Keratinocyte (primary cell): ENCODE results near the gene PDE1C.

Experiments
- CTCF ChIP-seq, 3 experiments: IDR thresholded peaks in 1 of 3; conservative IDR thresholded peaks in 1 of 3; optimal IDR thresholded peaks in 1 of 3; 2 replicates in 2 of 3; 3 replicates in 1 of 3; pipeline versions ENCODE3 to v1.5.1; 2011; ENCODE audit warnings: low read length in 3 of 3, mild to moderate bottlenecking in 3 of 3, moderate library complexity in 2 of 3, control low read depth in 1 of 3, inconsistent platforms in 1 of 3; ENCODE audit not compliant: insufficient read depth in 2 of 3; ENCODE audit errors: extremely low read depth in 1 of 3
- EZH2 ChIP-seq: IDR thresholded peaks from one replicate; pipeline ENCODE4 v1.6.1; 2012; ENCODE audit warnings: inconsistent platforms, mild to moderate bottlenecking, low read length, moderate library complexity

GRCh38 chr7:31772211-31772610, 298.0 kb downstream of the PDE1C start:
- no peak for TF ChIP-seq CTCF (optimal IDR thresholded peaks at IDR 0.05 in 1 of 3, IDR thresholded peaks at IDR 0.05 in 1 of 3, conservative IDR thresholded peaks at IDR 0.05 in 1 of 3; ENCODE audit: extremely low read depth in 1 of 3, insufficient read depth in 2 of 3, low read length in 3 of 3)
- no peak for TF ChIP-seq EZH2
